ES-I3 (cell line): ENCODE data around the gene MVB12B.

Source experiments
- H3K36me3 ChIP-seq: 2 replicates; pipeline ENCODE4 v1.6.1; 2013; ENCODE audit warnings: mild to moderate bottlenecking, low read length, control low read depth, moderate library complexity; ENCODE audit not compliant: insufficient read depth
- H3K4me1 ChIP-seq: 2 replicates; pipeline ENCODE4 v1.6.1; 2013; ENCODE audit warnings: mild to moderate bottlenecking, control low read depth, low read length; ENCODE audit not compliant: insufficient read depth
- H3K9ac ChIP-seq: 2 replicates; pipeline ENCODE4 v1.6.1; 2013; ENCODE audit warnings: low read depth, mild to moderate bottlenecking, low read length, moderate library complexity
- H3K9me3 ChIP-seq: 2 replicates; pipeline ENCODE4 v1.6.1; 2013; ENCODE audit warnings: mild to moderate bottlenecking, low read length, moderate library complexity; ENCODE audit not compliant: control insufficient read depth, insufficient read depth

MVB12B gene

GRCh38 chr9:126371007-126371870 lies 44.6 kb downstream of the MVB12B start:
- Histone ChIP-seq H3K4me1 (peaks cover 31% of the 10 kb centered on the region), H3K36me3 (no peaks in the 10 kb centered on the region), H3K9me3 (no peaks in the 10 kb centered on the region)

DNA sequence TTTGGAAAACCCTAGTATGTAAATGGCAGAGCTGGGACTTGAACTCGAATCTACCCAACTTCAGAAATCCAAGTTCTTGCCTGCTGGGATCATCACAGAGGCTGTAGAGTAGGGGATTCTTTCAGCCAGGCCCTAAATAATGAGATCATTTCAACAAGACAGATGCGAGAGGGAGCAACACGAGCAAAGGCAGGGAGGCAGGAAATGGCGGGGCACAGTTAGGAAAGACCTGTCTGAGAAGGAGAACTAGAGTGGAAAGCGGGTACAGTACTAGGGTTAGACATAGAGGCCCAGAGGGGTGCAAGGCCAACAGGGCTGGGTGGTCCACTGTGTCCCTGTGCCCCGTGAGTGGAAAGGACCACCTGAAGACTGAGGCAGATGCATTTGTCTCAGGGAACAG lies 46.1 kb downstream of the MVB12B start:
- Histone ChIP-seq H3K9me3 (no peaks in the 10 kb centered on the region), H3K36me3 (no peaks in the 10 kb centered on the region), H3K4me1 (peaks cover 44% of the 10 kb centered on the region), H3K9ac (no peak overlapping the region)

More at GRCh38 chr9:126371007-126371870, 44.6 kb downstream of the MVB12B start:
- H3K9ac ChIP-seq, result no peak overlapping the region

DNA sequence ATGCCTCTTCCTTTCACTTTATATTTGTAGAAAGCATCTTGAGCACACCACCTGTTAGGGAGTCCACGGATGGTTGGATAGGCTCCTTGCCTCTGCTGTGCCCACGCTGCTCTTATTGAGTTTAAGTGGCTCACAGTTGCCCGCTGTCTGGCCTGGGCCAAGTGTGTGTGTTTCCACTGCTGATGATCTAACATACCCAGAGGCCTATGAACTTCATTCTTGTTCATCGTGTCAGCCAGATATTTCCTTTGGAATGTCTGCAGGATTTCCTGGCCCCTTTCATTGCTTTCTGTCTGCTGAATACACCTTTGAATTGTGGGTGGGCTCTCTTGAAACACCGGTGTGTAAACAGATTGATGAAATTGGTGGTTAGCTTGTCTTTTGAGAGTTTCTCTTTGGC lies 46.6 kb downstream of the MVB12B start:
- Histone ChIP-seq H3K4me1 (peaks cover 45% of the 10 kb centered on the region), H3K9me3 (no peaks in the 10 kb centered on the region), H3K9ac (no peak overlapping the region), H3K36me3 (no peaks in the 10 kb centered on the region)

DNA sequence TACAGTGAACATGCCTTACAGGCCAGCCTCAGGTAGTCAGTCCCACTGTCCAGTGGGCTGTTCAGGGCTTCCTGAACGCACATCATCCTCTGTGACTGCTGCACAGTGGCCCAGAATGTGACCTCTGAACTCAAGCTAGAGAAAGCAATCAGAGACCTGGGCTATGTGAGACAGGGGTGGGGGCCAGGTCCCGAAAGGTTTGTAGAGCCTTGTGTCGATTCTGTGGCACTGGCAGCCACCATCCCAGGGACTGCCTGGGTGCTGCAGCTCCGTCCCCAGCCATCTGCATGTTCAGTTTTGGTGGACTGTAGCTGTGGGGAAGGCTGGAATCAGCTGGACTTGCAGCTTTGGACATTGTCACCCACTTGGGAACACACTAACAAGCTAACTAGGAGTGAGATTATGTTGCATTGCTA lies 47.7 kb downstream of the MVB12B start:
- no peaks in the 10 kb centered on the region for H3K36me3 ChIP-seq
- peaks cover 46% of the 10 kb centered on the region for H3K4me1 ChIP-seq
- H3K9me3 ChIP-seq, result no peaks in the 10 kb centered on the region
- no peak overlapping the region for H3K9ac ChIP-seq

DNA sequence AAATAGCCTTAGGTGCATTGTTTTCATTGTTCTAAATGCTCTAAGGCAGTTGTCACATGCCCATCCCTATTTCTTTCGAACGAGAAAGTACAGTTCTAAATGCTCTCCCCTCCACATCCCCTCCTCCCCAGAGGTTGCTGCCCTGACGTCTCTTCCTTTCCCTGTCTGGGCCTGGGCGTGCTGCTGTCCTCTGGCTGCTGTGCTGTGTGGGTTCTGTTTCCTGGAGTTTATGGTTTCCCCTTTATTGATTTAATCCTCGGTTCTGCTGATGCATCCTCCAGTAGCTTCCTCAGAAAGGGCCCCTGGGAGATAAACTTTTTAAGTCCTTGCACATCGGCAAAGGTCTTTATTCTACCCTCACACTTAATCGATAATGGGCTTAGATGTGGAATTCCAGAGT lies 48.8 kb downstream of the MVB12B start:
- Histone ChIP-seq H3K4me1 (peaks cover 56% of the 10 kb centered on the region), H3K9ac (no peak overlapping the region), H3K9me3 (no peaks in the 10 kb centered on the region), H3K36me3 (no peaks in the 10 kb centered on the region)

DNA sequence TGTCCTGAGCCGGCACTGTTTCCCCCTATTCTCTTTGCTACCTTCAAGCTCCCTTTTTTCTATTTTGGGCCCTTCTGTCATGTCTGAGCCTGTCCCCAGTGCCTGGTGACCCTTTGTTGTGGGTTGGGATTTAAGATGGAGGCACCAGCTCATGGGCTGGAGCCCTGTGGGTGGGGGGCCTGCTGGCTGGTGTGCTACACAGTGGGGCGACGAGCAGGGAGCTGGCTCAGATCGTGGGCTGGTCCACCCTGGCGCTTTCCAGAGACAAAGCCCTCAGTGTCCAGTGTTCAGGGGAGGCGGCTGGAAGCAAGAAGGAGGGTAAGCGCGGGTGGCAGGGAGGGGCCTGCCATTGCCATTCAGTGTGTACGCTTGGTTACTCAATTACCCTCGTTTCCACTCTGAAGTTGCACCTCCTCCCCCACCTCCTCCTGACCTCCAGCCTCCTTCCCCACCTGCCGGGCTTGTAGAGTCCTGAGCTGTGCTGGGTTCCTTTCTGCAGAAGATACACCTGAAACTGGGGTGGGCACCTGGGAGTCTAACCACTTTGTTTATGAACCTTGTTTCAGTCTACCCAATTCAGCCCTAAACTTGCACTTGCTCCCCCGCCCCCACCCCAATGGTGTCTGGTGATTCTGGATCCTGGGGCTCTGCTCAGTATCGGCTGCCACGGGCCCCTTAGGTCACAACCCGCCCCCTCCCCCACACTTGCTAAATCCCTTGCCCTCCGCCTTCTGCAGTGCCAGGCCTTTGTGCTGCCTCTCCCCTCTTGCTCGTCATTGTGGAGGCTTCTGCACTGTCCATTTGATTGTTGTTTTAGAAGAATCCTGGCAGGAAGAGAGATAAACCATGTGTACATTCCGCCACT lies 49.9 kb downstream of the MVB12B start:
- H3K4me1 ChIP-seq, result peaks cover 60% of the 10 kb centered on the region
- no peaks in the 10 kb centered on the region for H3K9me3 ChIP-seq
- H3K9ac ChIP-seq, result no peak overlapping the region
- no peaks in the 10 kb centered on the region for H3K36me3 ChIP-seq

DNA sequence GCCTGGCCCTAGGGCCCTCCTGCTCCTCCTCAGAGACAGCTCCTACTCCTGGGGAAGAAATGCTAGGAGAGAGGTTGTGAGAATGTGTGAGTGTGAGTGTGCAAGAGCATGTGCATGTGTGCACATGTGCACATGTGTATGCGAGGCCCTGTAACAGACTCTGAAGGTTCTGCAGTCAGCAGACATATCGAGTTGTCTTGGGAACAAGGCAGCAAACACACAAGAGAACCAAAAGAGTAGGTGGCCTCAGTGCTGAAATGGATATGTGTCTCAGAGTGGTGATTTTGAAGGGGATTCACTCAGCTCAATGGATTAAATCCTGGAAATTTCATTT lies 50.5 kb downstream of the MVB12B start:
- H3K36me3 ChIP-seq, result no peaks in the 10 kb centered on the region
- no peaks in the 10 kb centered on the region for H3K9me3 ChIP-seq
- peaks cover 60% of the 10 kb centered on the region for H3K4me1 ChIP-seq
- no peak overlapping the region for H3K9ac ChIP-seq

DNA sequence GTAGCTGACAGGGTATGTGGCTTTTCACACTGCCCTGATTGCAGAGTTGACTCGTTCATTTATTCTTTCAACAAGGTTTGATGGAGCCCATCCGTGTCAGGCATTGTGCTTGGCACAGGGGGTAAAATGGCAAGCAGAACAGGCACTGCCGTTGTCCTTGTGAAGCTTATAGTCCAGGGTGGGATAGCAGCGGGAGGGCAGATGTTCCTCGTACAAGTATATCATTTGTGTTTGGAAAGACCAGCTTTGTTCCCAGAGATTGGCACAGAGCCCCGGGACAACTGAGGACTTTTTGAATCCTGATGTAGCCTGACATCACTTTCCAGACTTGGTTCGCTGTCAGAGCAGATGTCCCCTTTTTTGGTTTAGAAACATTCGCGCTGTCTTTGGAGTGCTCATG lies 50.9 kb downstream of the MVB12B start:
- H3K36me3 ChIP-seq, result no peaks in the 10 kb centered on the region
- H3K9me3 ChIP-seq, result no peaks in the 10 kb centered on the region
- peaks cover 60% of the 10 kb centered on the region for H3K4me1 ChIP-seq
- H3K9ac ChIP-seq, result no peak overlapping the region

GRCh38 chr9:126378761-126379160 lies 52.1 kb downstream of the MVB12B start:
- H3K9ac ChIP-seq, result no peak overlapping the region
- H3K4me1 ChIP-seq, result peaks cover 50% of the 10 kb centered on the region
- no peaks in the 10 kb centered on the region for H3K9me3 ChIP-seq
- no peaks in the 10 kb centered on the region for H3K36me3 ChIP-seq

DNA sequence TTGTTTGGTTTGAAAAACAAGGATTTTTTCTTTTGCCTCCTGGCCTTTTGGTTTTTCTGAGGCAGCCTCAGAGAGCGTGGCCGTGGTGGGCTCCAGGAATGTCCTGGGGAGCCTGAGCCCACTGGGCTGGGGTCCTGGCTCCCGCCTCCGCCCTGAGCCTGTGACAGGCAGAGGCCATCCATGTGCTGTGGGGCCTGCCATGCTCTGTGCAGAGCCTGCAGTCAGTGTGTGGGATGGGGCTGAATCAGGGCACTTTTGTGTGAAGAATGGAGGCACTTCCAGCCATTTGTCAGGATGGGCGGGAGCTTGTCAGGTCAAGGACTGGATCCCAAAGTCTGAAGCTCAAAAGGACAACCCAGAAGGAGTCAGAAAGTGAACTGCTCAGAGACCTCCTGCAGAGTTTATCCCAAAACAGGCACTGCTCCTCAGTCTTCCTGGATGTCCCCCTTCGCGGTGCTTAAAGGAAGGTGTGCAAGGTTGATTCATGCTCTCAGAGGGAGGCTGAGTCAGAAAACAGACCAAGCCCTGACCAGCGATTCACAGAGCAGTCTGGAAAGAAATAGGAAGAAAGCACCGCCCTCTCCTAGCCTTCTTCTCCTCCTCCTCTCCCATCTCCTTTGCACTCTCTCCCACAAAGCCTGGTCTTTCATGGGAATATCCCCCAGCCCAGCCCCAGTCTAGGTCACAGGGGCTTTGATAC lies 53.2 kb downstream of the MVB12B start:
- Histone ChIP-seq H3K9me3 (no peaks in the 10 kb centered on the region), H3K36me3 (no peaks in the 10 kb centered on the region), H3K4me1 (peaks cover 42% of the 10 kb centered on the region), H3K9ac (no peak overlapping the region)

- Histone ChIP-seq H3K9ac (no peak overlapping the region), H3K4me1 (peaks cover 37% of the 10 kb centered on the region), H3K36me3 (no peaks in the 10 kb centered on the region), H3K9me3 (no peaks in the 10 kb centered on the region)
These were observed 53.8 kb downstream of the MVB12B start for GRCh38 chr9:126380447-126380846.

- H3K4me1 ChIP-seq, result peaks cover 30% of the 10 kb centered on the region
- H3K9ac ChIP-seq, result no peak overlapping the region
- H3K9me3 ChIP-seq, result no peaks in the 10 kb centered on the region
- no peaks in the 10 kb centered on the region for H3K36me3 ChIP-seq
These were observed 54.6 kb downstream of the MVB12B start for GRCh38 chr9:126381195-126381594.

GRCh38 chr9:126383406-126384046 lies 56.9 kb downstream of the MVB12B start:
- Histone ChIP-seq H3K36me3 (no peaks in the 10 kb centered on the region), H3K9me3 (no peaks in the 10 kb centered on the region), H3K9ac (no peak overlapping the region), H3K4me1 (peaks cover 14% of the 10 kb centered on the region)

GRCh38 chr9:126384926-126385325 lies 58.3 kb downstream of the MVB12B start:
- Histone ChIP-seq H3K9me3 (no peaks in the 10 kb centered on the region), H3K36me3 (no peaks in the 10 kb centered on the region), H3K4me1 (peaks cover 15% of the 10 kb centered on the region), H3K9ac (no peak overlapping the region)
